Osteoblast (primary cell): Measurements from ENCODE around the gene PDGFRA. TPM values are rescaled to one million over a fixed set of nuclear protein-coding genes. Genes with fewer than 3 reads are reported as not detected.

Source experiments
- DNase-seq: peaks from one replicate; pipeline ENCODE4 v3.0.0; 2011; ENCODE audit warnings: low spot score, mixed read lengths; ENCODE audit not compliant: insufficient read length; ENCODE audit errors: missing footprints
- H2AFZ ChIP-seq: 2 replicates; pipeline ENCODE4 v1.6.0; 2011; ENCODE audit warnings: mild to moderate bottlenecking, low read length
- H3K27ac ChIP-seq: 2 replicates; pipeline ENCODE4 v1.5.1; 2011; ENCODE audit warnings: mild to moderate bottlenecking, low read depth, low read length, moderate library complexity
- H3K27me3 ChIP-seq: 2 replicates; pipeline ENCODE4 v1.6.0; 2012; ENCODE audit warnings: mild to moderate bottlenecking, control low read depth, inconsistent platforms, low read length, moderate library complexity; ENCODE audit not compliant: insufficient read depth
- H3K36me3 ChIP-seq: 2 replicates; pipeline ENCODE4 v1.5.1; 2011; ENCODE audit warnings: mild to moderate bottlenecking, low read length, control low read depth, moderate library complexity; ENCODE audit not compliant: insufficient read depth
- H3K4me1 ChIP-seq: 2 replicates; pipeline ENCODE4 v1.5.1; 2011; ENCODE audit warnings: mild to moderate bottlenecking, low read length, control low read depth, moderate library complexity; ENCODE audit not compliant: insufficient read depth
- H3K4me2 ChIP-seq: 2 replicates; pipeline ENCODE4 v1.6.0; 2011; ENCODE audit warnings: mild to moderate bottlenecking, low read length; ENCODE audit not compliant: insufficient read depth
- H3K4me3 ChIP-seq: fragments of 200-600 bp; sonication (generic); 3 replicates; pipeline ENCODE4 v1.5.1; 2012; ENCODE audit warnings: mild to moderate bottlenecking, low read length, inconsistent platforms; ENCODE audit not compliant: insufficient read depth
- H3K79me2 ChIP-seq: 2 replicates; pipeline ENCODE4 v1.6.0; 2012; ENCODE audit warnings: mild to moderate bottlenecking, low read length, control low read depth, inconsistent platforms; ENCODE audit not compliant: insufficient read depth
- H3K9me3 ChIP-seq: 2 replicates; pipeline ENCODE4 v1.5.1; 2011; ENCODE audit warnings: low read depth, low read length, control low read depth
- H4K20me1 ChIP-seq: 2 replicates; pipeline ENCODE4 v1.6.0; 2012; ENCODE audit warnings: mild to moderate bottlenecking, low read length, control low read depth; ENCODE audit not compliant: insufficient read depth
- CTCF ChIP-seq: IDR thresholded peaks from 2 replicates; pipeline ENCODE4 v1.5.1; 2011; ENCODE audit warnings: mild to moderate bottlenecking, low read depth, low read length, moderate library complexity; ENCODE audit errors: extremely low read depth
- total RNA-seq: library from RNA; depleted of rRNA; stranded (reverse); fragments of >200 nt; gene quantifications from 2 replicates; pipeline ENCODE4 v1.2.3, GENCODE V29; 2012

The PDGFRA gene
- total RNA-seq, 1 donor = 316 TPM

DNA sequence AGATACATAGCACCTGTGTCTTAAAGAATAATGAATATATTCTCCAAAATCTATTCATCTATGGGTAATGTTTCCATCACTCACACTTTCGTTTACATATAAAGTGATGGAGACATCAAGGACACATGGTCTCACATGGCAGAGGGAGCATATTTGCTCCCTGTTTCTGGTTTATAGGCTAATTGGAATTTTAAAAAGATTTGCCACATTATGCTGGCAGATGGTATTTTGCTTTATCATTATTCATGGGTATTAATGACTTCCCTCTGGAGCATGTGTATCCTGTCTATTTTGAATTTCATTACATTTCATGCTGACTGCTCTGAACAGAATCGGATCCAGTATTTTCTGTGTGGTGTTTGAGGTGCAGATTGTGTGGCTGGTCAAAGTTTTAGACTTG, 79.0 kb downstream of the PDGFRA start:
- no peak for DNase-seq
- Histone ChIP-seq H3K4me1 (no peaks in the 10 kb centered on the region), H4K20me1 (no peaks in the 10 kb centered on the region), H3K4me3 (no peak overlapping the region), H3K27me3 (peaks cover 48% of the 10 kb centered on the region), H3K4me2 (no peak overlapping the region), H3K36me3 (no peaks in the 10 kb centered on the region), H3K79me2 (no peaks in the 10 kb centered on the region), H3K9me3 (peaks cover 4% of the 10 kb centered on the region), H2AFZ (no peak overlapping the region), H3K27ac (no peak overlapping the region)
- no peak for TF ChIP-seq CTCF

- peaks cover 16% of the 10 kb centered on the region for H3K27me3 ChIP-seq
- no peak for DNase-seq
- TF ChIP-seq CTCF = no peak
- no peaks in the 10 kb centered on the region for H3K36me3 ChIP-seq
- H2AFZ ChIP-seq = no peak overlapping the region
- H4K20me1 ChIP-seq = no peaks in the 10 kb centered on the region
- H3K4me2 ChIP-seq = no peak overlapping the region
- no peak overlapping the region for H3K27ac ChIP-seq
- H3K4me1 ChIP-seq = no peaks in the 10 kb centered on the region
- no peak overlapping the region for H3K4me3 ChIP-seq
- H3K9me3 ChIP-seq = no peaks in the 10 kb centered on the region
- H3K79me2 ChIP-seq = no peaks in the 10 kb centered on the region
Measured at GRCh38 chr4:54315561-54316538, 86.8 kb downstream of the PDGFRA start.

GRCh38 chr4:54317690-54318089, 88.6 kb downstream of the PDGFRA start:
- Histone ChIP-seq H3K27me3 (peaks cover 4% of the 10 kb centered on the region), H3K79me2 (no peaks in the 10 kb centered on the region), H3K4me1 (no peaks in the 10 kb centered on the region), H3K9me3 (no peaks in the 10 kb centered on the region), H3K4me3 (no peak overlapping the region), H4K20me1 (no peaks in the 10 kb centered on the region), H3K36me3 (no peaks in the 10 kb centered on the region), H3K4me2 (no peak overlapping the region), H3K27ac (no peak overlapping the region), H2AFZ (peak overlapping the region; percentile 16)
- DNase-seq = no peak
- no peak for TF ChIP-seq CTCF

- TF ChIP-seq CTCF = peak; percentile 91
- Histone ChIP-seq H2AFZ (peak overlapping the region; percentile 63), H3K27ac (no peak overlapping the region), H3K4me1 (no peaks in the 10 kb centered on the region), H3K4me2 (no peak overlapping the region), H4K20me1 (no peaks in the 10 kb centered on the region), H3K27me3 (no peaks in the 10 kb centered on the region), H3K9me3 (no peaks in the 10 kb centered on the region), H3K4me3 (no peak overlapping the region), H3K36me3 (no peaks in the 10 kb centered on the region), H3K79me2 (no peaks in the 10 kb centered on the region)
- no peak for DNase-seq
Measured at GRCh38 chr4:54318904-54319303, 89.8 kb downstream of the PDGFRA start.
